H1 (cell line): ENCODE results near the gene RANBP9. TPM values are rescaled to one million over a fixed set of nuclear protein-coding genes. Genes with fewer than 3 reads are reported as not detected.

Experiments used
- CTCF ChIA-PET: fragments of 300-600 bp; sonication (Branson Sonifier 250); formaldehyde crosslinking; loops from one replicate; lab custom pipeline; 2021; ENCODE audit not compliant: partially characterized antibody; lab: Charles Lee
- POLR2A ChIA-PET: fragments of 300-600 bp; sonication (Branson Sonifier 250); formaldehyde crosslinking; loops from one replicate; lab custom pipeline; 2021; ENCODE audit warnings: inconsistent platforms; ENCODE audit not compliant: partially characterized antibody; lab: Charles Lee
- DNase-seq, 2 experiments: peaks; one replicate each; pipeline versions ENCODE4 v3.0.0 to v3.0.0-alpha.2; 2010 to 2022; ENCODE audit warnings: low spot score in 2 of 2, low read depth in 1 of 2, mixed read lengths in 1 of 2
- FAIRE-seq: peaks from 2 replicates; lab custom pipeline; 2011; peaks lifted over from hg19 to GRCh38; lab: Jason Lieb, UNC
- H2AFZ ChIP-seq: 2 replicates; pipeline ENCODE4 v1.8.1; 2012; ENCODE audit warnings: low read length, inconsistent platforms
- H2AK5ac ChIP-seq: 2 replicates; pipeline ENCODE4 v1.6.1; 2013; ENCODE audit warnings: low read depth, low read length
- H2BK120ac ChIP-seq: replicated peaks from 2 replicates; pipeline ENCODE3; 2013; ENCODE audit warnings: low read depth, low read length, inconsistent platforms
- H2BK12ac ChIP-seq: 2 replicates; pipeline ENCODE4 v1.6.1; 2013; ENCODE audit warnings: low read depth, low read length
- H2BK15ac ChIP-seq: 2 replicates; pipeline ENCODE4 v1.6.1; 2013; ENCODE audit warnings: low read length
- H2BK20ac ChIP-seq: 2 replicates; pipeline ENCODE4 v1.6.1; 2013; ENCODE audit warnings: low read length
- H2BK5ac ChIP-seq: 2 replicates; pipeline ENCODE4 v1.6.1; 2013; ENCODE audit warnings: low read depth, low read length
- H3K14ac ChIP-seq: 2 replicates; pipeline ENCODE4 v1.6.1; 2013; ENCODE audit warnings: inconsistent platforms; ENCODE audit not compliant: insufficient read length
- H3K18ac ChIP-seq: 2 replicates; pipeline ENCODE4 v1.6.1; 2013; ENCODE audit warnings: low read length; ENCODE audit errors: extremely low read depth
- H3K23ac ChIP-seq: 2 replicates; pipeline ENCODE4 v1.6.1; 2013; ENCODE audit warnings: inconsistent platforms; ENCODE audit not compliant: insufficient read length
- H3K23me2 ChIP-seq: 2 replicates; pipeline ENCODE4 v1.6.1; 2013; ENCODE audit warnings: low read depth, low read length
- H3K27ac ChIP-seq: 2 replicates; pipeline ENCODE4 v1.6.1; 2011; ENCODE audit warnings: low read depth, low read length, inconsistent platforms
- H3K27me3 ChIP-seq, 4 experiments: replicated peaks in 1 of 4; 1 replicate in 1 of 4; 2 replicates in 3 of 4; pipeline versions ENCODE4 v1.6.1 to v1.8.1; 2011 to 2013; ENCODE audit warnings: low read length in 3 of 4, mild to moderate bottlenecking in 3 of 4, inconsistent platforms in 2 of 4, mixed read lengths in 2 of 4, moderate library complexity in 1 of 4; ENCODE audit not compliant: control insufficient read depth in 3 of 4, insufficient read depth in 3 of 4; ENCODE audit errors: extremely low read depth in 1 of 4
- H3K36me3 ChIP-seq, 4 experiments: 2 replicates each; pipeline versions ENCODE4 v1.6.1 to v1.8.1; 2011 to 2013; ENCODE audit warnings: mild to moderate bottlenecking in 4 of 4, low read length in 3 of 4, moderate library complexity in 2 of 4, control low read depth in 1 of 4, inconsistent platforms in 1 of 4; ENCODE audit not compliant: insufficient read depth in 4 of 4, control insufficient read depth in 2 of 4
- H3K4ac ChIP-seq: replicated peaks from 2 replicates; pipeline ENCODE3; 2013; ENCODE audit warnings: low read length, low read depth, mixed read lengths, inconsistent platforms; ENCODE audit not compliant: insufficient read length
- H3K4me1 ChIP-seq, 4 experiments: replicated peaks in 1 of 4; 1 replicate in 1 of 4; 2 replicates in 3 of 4; pipeline versions ENCODE4 v1.6.1 to v1.8.1; 2011 to 2013; ENCODE audit warnings: low read length in 3 of 4, inconsistent platforms in 2 of 4, mixed read lengths in 1 of 4; ENCODE audit not compliant: insufficient read depth in 4 of 4, control insufficient read depth in 3 of 4
- H3K4me2 ChIP-seq, 2 experiments: 2 replicates each; pipeline versions ENCODE4 v1.6.1 to v1.8.1; 2011 to 2013; ENCODE audit warnings: low read depth in 2 of 2, low read length in 2 of 2, control low read depth in 1 of 2, inconsistent platforms in 1 of 2, mild to moderate bottlenecking in 1 of 2; ENCODE audit not compliant: insufficient read depth in 1 of 2
- H3K4me3 ChIP-seq, 4 experiments: fragments of 200-600, 300-600 bp in 1 of 4; sonication (generic), shearing (Covaris generic), sonication (Bioruptor Twin) in 1 of 4; 2 replicates each; pipeline versions ENCODE4 v1.5.1 to v1.8.1; 2011 to 2016; ENCODE audit warnings: low read length in 4 of 4, low read depth in 3 of 4, control low read depth in 2 of 4, inconsistent platforms in 2 of 4, mild to moderate bottlenecking in 2 of 4, mixed read lengths in 1 of 4, moderate library complexity in 1 of 4; ENCODE audit not compliant: insufficient read depth in 2 of 4; ENCODE audit errors: extremely low read depth in 1 of 4
- H3K56ac ChIP-seq: replicated peaks from 2 replicates; pipeline ENCODE3; 2013; ENCODE audit warnings: low read depth, mild to moderate bottlenecking, mixed read lengths, low read length, inconsistent platforms; ENCODE audit not compliant: insufficient read length
- H3K79me1 ChIP-seq: 2 replicates; pipeline ENCODE4 v1.6.1; 2013; ENCODE audit warnings: low read depth, low read length, control low read depth
- H3K79me2 ChIP-seq, 2 experiments: 2 replicates each; pipeline versions ENCODE4 v1.6.1 to v1.8.1; 2012 to 2013; ENCODE audit warnings: low read length in 2 of 2, mild to moderate bottlenecking in 2 of 2, inconsistent platforms in 1 of 2; ENCODE audit not compliant: insufficient read depth in 2 of 2, control insufficient read depth in 1 of 2
- H3K9ac ChIP-seq, 4 experiments: replicated peaks in 1 of 4; 1 replicate in 1 of 4; 2 replicates in 3 of 4; pipeline versions ENCODE4 v1.6.1 to v1.8.1; 2011 to 2013; ENCODE audit warnings: low read depth in 3 of 4, low read length in 3 of 4, control low read depth in 2 of 4, mild to moderate bottlenecking in 2 of 4, moderate library complexity in 2 of 4, inconsistent platforms in 1 of 4; ENCODE audit errors: extremely low read depth in 1 of 4
- H3K9me3 ChIP-seq, 2 experiments: 2 replicates each; pipeline versions ENCODE4 v1.6.1 to v1.8.1; 2012 to 2013; ENCODE audit warnings: mild to moderate bottlenecking in 2 of 2, moderate library complexity in 2 of 2, control low read depth in 1 of 2, inconsistent platforms in 1 of 2, low read depth in 1 of 2, low read length in 1 of 2, mixed read lengths in 1 of 2; ENCODE audit not compliant: insufficient read depth in 2 of 2
- H4K20me1 ChIP-seq, 2 experiments: replicated peaks in 1 of 2; 2 replicates each; pipeline versions ENCODE3 to v1.8.1; 2011 to 2013; ENCODE audit warnings: inconsistent platforms in 2 of 2, low read length in 2 of 2, mild to moderate bottlenecking in 1 of 2; ENCODE audit not compliant: insufficient read depth in 2 of 2, control insufficient read depth in 1 of 2
- H4K5ac ChIP-seq: 2 replicates; pipeline ENCODE4 v1.6.1; 2013; ENCODE audit warnings: low read length, low read depth, mixed read lengths, inconsistent platforms; ENCODE audit not compliant: insufficient read length
- H4K8ac ChIP-seq: 2 replicates; pipeline ENCODE4 v1.8.0; 2013; ENCODE audit warnings: mild to moderate bottlenecking, moderate library complexity, low read length, inconsistent platforms; ENCODE audit not compliant: insufficient read depth; ENCODE audit errors: extremely low read depth
- H4K91ac ChIP-seq: replicated peaks from 2 replicates; pipeline ENCODE3; 2013; ENCODE audit warnings: low read length, mixed read lengths, inconsistent platforms; ENCODE audit not compliant: insufficient read length
- KDM4A ChIP-seq: IDR thresholded peaks from one replicate; pipeline ENCODE4 v1.7.1; 2012; ENCODE audit warnings: low read depth, mild to moderate bottlenecking, moderate library complexity, low read length, inconsistent platforms; ENCODE audit not compliant: severe bottlenecking
- PHF8 ChIP-seq: fragments of 200-600 bp; sonication (generic); conservative IDR thresholded peaks from 2 replicates; pipeline ENCODE4 v1.7.1; 2012; ENCODE audit warnings: low read depth, mild to moderate bottlenecking, inconsistent platforms, low read length, moderate library complexity
- SIN3A ChIP-seq, 2 experiments: IDR thresholded peaks in 1 of 2; conservative IDR thresholded peaks in 1 of 2; 2 replicates each; pipeline ENCODE4 v1.6.1; 2011 to 2012; ENCODE audit warnings: low read length in 2 of 2, improper control_type of control experiment in 1 of 2, low read depth in 1 of 2, mild to moderate bottlenecking in 1 of 2
- SIX5 ChIP-seq: IDR thresholded peaks from 2 replicates; pipeline ENCODE4 v1.6.1; 2011; ENCODE audit warnings: mild to moderate bottlenecking, low read depth, low read length
- TAF1 ChIP-seq: IDR thresholded peaks from 2 replicates; pipeline ENCODE4 v1.6.1; 2011; ENCODE audit warnings: mild to moderate bottlenecking, low read depth, low read length
- USF2 ChIP-seq: IDR thresholded peaks from 2 replicates; pipeline ENCODE4 v1.6.1; 2011; ENCODE audit warnings: low read length, improper control_type of control experiment
- WGBS, 2 experiments: shearing (Covaris generic) in 1 of 2; methylation state at CpG; one replicate each; pipeline versions ENCODE4 v1.1.6 to v1.1.7; 2013 to 2015; ENCODE audit warnings: low lambda C conversion rate in 2 of 2, mixed read lengths in 2 of 2, inconsistent platforms in 1 of 2, low coverage in 1 of 2, missing lambda C conversion rate in 1 of 2; ENCODE audit not compliant: insufficient replicate concordance in 2 of 2, insufficient coverage in 1 of 2, insufficient read length in 1 of 2; ENCODE audit errors: extremely low coverage in 1 of 2, missing lambda C conversion rate in 1 of 2; 5-methylcytosine and 5-hydroxymethylcytosine counted together
- polyA plus RNA-seq, 7 experiments: library from polyadenylated mRNA; depleted of rRNA in 3 of 7; stranded (reverse) in 5 of 7; unstranded in 2 of 7; fragments of >200 nt in 5 of 7; fragments of 200-250 nt in 2 of 7; gene quantifications; 1 replicate in 5 of 7; 2 replicates in 1 of 7; 4 replicates in 1 of 7; pipeline versions ENCODE4 v1.2.1 to v1.2.3, GENCODE V29; 2011 to 2013; ENCODE audit warnings: missing spikeins in 2 of 7, mixed read lengths in 2 of 7
- total RNA-seq: library from RNA; stranded (reverse); fragmentation: NEBNext Ultra II Directional; extraction: Animal tissue kit (Norgen Biotek cat#: 25700); gene quantifications from 2 replicates; pipeline ENCODE4 v1.2.1, GENCODE V29; 2021

The RANBP9 gene
- total and polyA plus RNA-seq, 2 of the 8 experiments (the other 6 are each of a cell fraction or from before 2014, with no cell fraction given): 13.0 to 36.7 TPM

- no peak overlapping the region for H2BK20ac ChIP-seq
- H3K23ac ChIP-seq: no peak overlapping the region
- no peak overlapping the region for H2BK5ac ChIP-seq
- no peak overlapping the region for H2AK5ac ChIP-seq
- POLR2A ChIA-PET: interaction anchor here (0.8 to 1.5 kb wide), 6 partner anchors 11 to 104 kb away, joined by 3 to 10 read pairs (median 4); partner anchors contain the start of gene NOL7
- H3K14ac ChIP-seq: no peak overlapping the region
- peaks cover 0 to 11% of the 10 kb centered on the region in 2 experiments for H4K20me1 ChIP-seq
- peaks cover 9 to 42% of the 10 kb centered on the region in 2 experiments for H3K79me2 ChIP-seq
- H3K4me1 ChIP-seq: no peaks in the 10 kb centered on the region
- no peak overlapping the region for H2AFZ ChIP-seq
- H3K9me3 ChIP-seq: peaks cover 5 to 9% of the 10 kb centered on the region in 2 experiments; a peak in 3 of 4 replicates
- no peak for FAIRE-seq
- no peak overlapping the region for H3K56ac ChIP-seq
- H3K4ac ChIP-seq: no peak overlapping the region
- no peak overlapping the region for H3K18ac ChIP-seq
- peaks cover 0 to 2% (median 0%) of the 10 kb centered on the region in 4 experiments; a peak in 2 of 8 replicates for H3K36me3 ChIP-seq
- no peak for DNase-seq
- no peak overlapping the region for H3K27ac ChIP-seq
- H4K8ac ChIP-seq: peak overlapping the region; percentile 87
- H3K9ac ChIP-seq: peak overlapping the region in 3 of 4 experiments; percentile 49 to 87 (median 64); a peak in 5 of 7 replicates
- 1% methylated on average over 19 of the region's 62 CpGs; no CpG with 5 or more reads in 1 of the 2 experiments for WGBS, 2 experiments
- H2BK120ac ChIP-seq: no peak overlapping the region
- no peak overlapping the region for H4K5ac ChIP-seq
- TF ChIP-seq TAF1 (peak; percentile 58; the same call in 1 of the 2 replicates), USF2 (no peak), PHF8 (0 out of 2 replicates have a peak, but pooled peaks have one; percentile 39), SIX5 (no peak), SIN3A (conservative IDR thresholded peaks at IDR 0.05 in 1 of 2, IDR thresholded peaks at IDR 0.05 in 1 of 2; ENCODE audit: low read depth in 1 of 2, low read length in 2 of 2) (0 out of 4 replicates have a peak, but pooled peaks of 1 of the 2 experiments have one; percentile 10), KDM4A (peak; percentile 37)
- TF ChIP-seq, all 59 proteins: peak for 4
- Histone ChIP-seq H3K27me3 (no peaks in the 10 kb centered on the region), H2BK12ac (no peak overlapping the region), H3K4me2 (peak overlapping the region in 1 of 2 experiments; percentile 86; a peak in 2 of 4 replicates), H3K4me3 (peak overlapping the region; percentile 42 to 96 (median 58); a peak in 6 of 8 replicates), H3K23me2 (0 out of 2 replicates have a peak, but pooled peaks cover 8% of the 10 kb centered on the region), H2BK15ac (no peak overlapping the region), H4K91ac (no peak overlapping the region), H3K79me1 (0 out of 2 replicates have a peak, but pooled peaks cover 2% of the 10 kb centered on the region)
- CTCF ChIA-PET: interaction anchor here (1.2 to 1.4 kb wide), 2 partner anchors 10 to 84 kb away, joined by 4 to 5 read pairs; no protein-coding TSS in a partner anchor
Measured at GRCh38 chr6:13711324-13711732, 307 bp downstream of the RANBP9 start.
